Measurements from ENCODE around the gene AK5. TPM values are rescaled to one million over a fixed set of nuclear protein-coding genes. Genes with fewer than 3 reads are reported as not detected.

AK5 gene
- total RNA-seq, 2 donors from 2014 or later: 0.49 to 1.1 TPM

GRCh38 chr1:77467741-77468140, 185.9 kb downstream of the AK5 start:
- intact Hi-C loops (cut with DNase I): no loop called here
- TF ChIP-seq CTCF (IDR thresholded peaks at IDR 0.05): no peak
- Histone ChIP-seq H3K27me3 (no peaks in the 10 kb centered on the region), H3K9ac (ENCODE audit: low read depth in 2 of 2, low read length in 2 of 2) (no peak overlapping the region), H3K36me3 (no peaks in the 10 kb centered on the region), H3K9me3 (no peaks in the 10 kb centered on the region), H3K4me1 (no peaks in the 10 kb centered on the region), H3K27ac (no peak overlapping the region), H3K4me3 (no peak overlapping the region)
- DNase-seq: no peak

- no peaks in the 10 kb centered on the region for H3K27me3 ChIP-seq
- intact Hi-C loops (cut with DNase I): no loop called here
- H3K9me3 ChIP-seq: no peaks in the 10 kb centered on the region
- H3K36me3 ChIP-seq: no peaks in the 10 kb centered on the region
- no peak for DNase-seq
- H3K9ac ChIP-seq (ENCODE audit: low read depth in 2 of 2, low read length in 2 of 2): no peak overlapping the region
- no peak overlapping the region for H3K4me3 ChIP-seq
- no peak overlapping the region for H3K27ac ChIP-seq
- H3K4me1 ChIP-seq: no peaks in the 10 kb centered on the region
- TF ChIP-seq CTCF (IDR thresholded peaks at IDR 0.05): no peak
Measured at GRCh38 chr1:77468257-77468948, 186.6 kb downstream of the AK5 start.

GRCh38 chr1:77468949-77469710, 187.3 kb downstream of the AK5 start:
- no peak for TF ChIP-seq CTCF (IDR thresholded peaks at IDR 0.05)
- no peak overlapping the region for H3K4me3 ChIP-seq
- DNase-seq: no peak
- no peak overlapping the region for H3K27ac ChIP-seq
- no peaks in the 10 kb centered on the region for H3K4me1 ChIP-seq
- H3K9me3 ChIP-seq: no peaks in the 10 kb centered on the region
- H3K36me3 ChIP-seq: no peaks in the 10 kb centered on the region
- intact Hi-C loops (cut with DNase I): no loop called here
- no peaks in the 10 kb centered on the region for H3K27me3 ChIP-seq
- H3K9ac ChIP-seq (ENCODE audit: low read depth in 2 of 2, low read length in 2 of 2): no peak overlapping the region

- H3K36me3 ChIP-seq: no peaks in the 10 kb centered on the region
- H3K9me3 ChIP-seq: no peaks in the 10 kb centered on the region
- no peak for TF ChIP-seq CTCF (IDR thresholded peaks at IDR 0.05)
- DNase-seq: no peak
- H3K27ac ChIP-seq: no peak overlapping the region
- intact Hi-C loops (cut with DNase I): no loop called here
- H3K9ac ChIP-seq (ENCODE audit: low read depth in 2 of 2, low read length in 2 of 2): no peak overlapping the region
- no peaks in the 10 kb centered on the region for H3K4me1 ChIP-seq
- no peaks in the 10 kb centered on the region for H3K27me3 ChIP-seq
- no peak overlapping the region for H3K4me3 ChIP-seq
Measured at GRCh38 chr1:77471691-77472090, 189.9 kb downstream of the AK5 start.

GRCh38 chr1:77473690-77474089, 191.9 kb downstream of the AK5 start:
- intact Hi-C loops (cut with DNase I): no loop called here
- Histone ChIP-seq H3K4me3 (no peak overlapping the region), H3K9me3 (no peaks in the 10 kb centered on the region), H3K27ac (no peak overlapping the region), H3K4me1 (no peaks in the 10 kb centered on the region), H3K27me3 (no peaks in the 10 kb centered on the region), H3K36me3 (no peaks in the 10 kb centered on the region), H3K9ac (ENCODE audit: low read depth in 2 of 2, low read length in 2 of 2) (no peak overlapping the region)
- DNase-seq: no peak
- no peak for TF ChIP-seq CTCF (IDR thresholded peaks at IDR 0.05)
